ENCODE measurements around the gene CENPT. TPM values are rescaled to one million over a fixed set of nuclear protein-coding genes. Genes with fewer than 3 reads are reported as not detected.

Gene CENPT
- total RNA-seq, 1 donor from 2014 or later = 70.1 TPM

GRCh38 chr16:67807148-67807682 is 40.3 kb downstream of the CENPT start:
- DNase-seq (ENCODE audit: low spot score) = no peak

- DNase-seq (ENCODE audit: low spot score) = peak; percentile 100
These were observed 40.9 kb downstream of the CENPT start, which contains the start of the genes RANBP10 and TSNAXIP1 for GRCh38 chr16:67806428-67807147. RANBP10 (minus strand) TSS chr16:67806560; CDS start chr16:67806536, 24 bp downstream. TSNAXIP1 (plus strand) TSS chr16:67806889; CDS start chr16:67807150, 261 bp downstream.

- peak; percentile 12 for DNase-seq (ENCODE audit: low spot score)
These were observed 41.6 kb downstream of the CENPT start for GRCh38 chr16:67805718-67806427.

- no peak for DNase-seq (ENCODE audit: low spot score)
These were observed 42.5 kb downstream of the CENPT start for GRCh38 chr16:67804853-67805542.

GRCh38 chr16:67803894-67804293 is 43.6 kb downstream of the CENPT start:
- DNase-seq (ENCODE audit: low spot score) = no peak

- no peak for DNase-seq (ENCODE audit: low spot score)
These were observed 45.6 kb downstream of the CENPT start for GRCh38 chr16:67801883-67802282.

- DNase-seq (ENCODE audit: low spot score) = no peak
These were observed 46.3 kb downstream of the CENPT start for GRCh38 chr16:67801241-67801640.

GRCh38 chr16:67800338-67800926 is 47.1 kb downstream of the CENPT start:
- no peak for DNase-seq (ENCODE audit: low spot score)

- DNase-seq (ENCODE audit: low spot score) = no peak
These were observed 51.3 kb downstream of the CENPT start for GRCh38 chr16:67796099-67796718.

- DNase-seq (ENCODE audit: low spot score) = no peak
These were observed 57.4 kb downstream of the CENPT start for GRCh38 chr16:67790071-67790470.

GRCh38 chr16:67786491-67786890 is 61.0 kb downstream of the CENPT start:
- DNase-seq (ENCODE audit: low spot score) = no peak

- no peak for DNase-seq (ENCODE audit: low spot score)
These were observed 64.2 kb downstream of the CENPT start for GRCh38 chr16:67783353-67783725.

GRCh38 chr16:67782567-67783352 is 64.7 kb downstream of the CENPT start:
- DNase-seq (ENCODE audit: low spot score) = no peak

GRCh38 chr16:67781565-67781921 is 66.0 kb downstream of the CENPT start:
- no peak for DNase-seq (ENCODE audit: low spot score)

GRCh38 chr16:67780847-67781564 is 66.5 kb downstream of the CENPT start:
- no peak for DNase-seq (ENCODE audit: low spot score)

GRCh38 chr16:67779256-67780014 is 68.1 kb downstream of the CENPT start:
- DNase-seq (ENCODE audit: low spot score) = no peak

Data from umbilical cord (tissue), 2 donors.